NCI-H226 (cell line): ENCODE results near the gene SSR4.

Experiments
- DNase-seq: peaks from one replicate; pipeline ENCODE4 v3.0.0-alpha.2; 2015

The SSR4 gene

GRCh38 chrX:153769865-153770600 lies 24.4 kb upstream of the SSR4 start:
- DNase-seq: no peak

- DNase-seq: no peak
Observed at GRCh38 chrX:153770601-153771414, 23.7 kb upstream of the SSR4 start.

GRCh38 chrX:153771415-153772315 lies 22.8 kb upstream of the SSR4 start:
- DNase-seq: no peak

- no peak for DNase-seq
Observed at GRCh38 chrX:153772316-153773217, 21.9 kb upstream of the SSR4 start.

- DNase-seq: no peak
Observed at GRCh38 chrX:153773218-153773611, 21.3 kb upstream of the SSR4 start.

GRCh38 chrX:153773741-153774575 lies 20.5 kb upstream of the SSR4 start:
- no peak for DNase-seq

GRCh38 chrX:153774576-153775292 lies 19.7 kb upstream of the SSR4 start:
- no peak for DNase-seq

- no peak for DNase-seq
Observed at GRCh38 chrX:153775293-153776119, 19.0 kb upstream of the SSR4 start.

GRCh38 chrX:153776120-153776599 lies 18.3 kb upstream of the SSR4 start:
- no peak for DNase-seq

GRCh38 chrX:153776611-153777045 lies 17.8 kb upstream of the SSR4 start:
- no peak for DNase-seq

- DNase-seq: no peak
Observed at GRCh38 chrX:153777261-153778090, 17.0 kb upstream of the SSR4 start.

GRCh38 chrX:153778181-153778580 lies 16.3 kb upstream of the SSR4 start:
- DNase-seq: no peak

- DNase-seq: no peak
Observed at GRCh38 chrX:153778684-153779101, 15.8 kb upstream of the SSR4 start.

- DNase-seq: no peak
Observed at GRCh38 chrX:153779891-153780677, 14.4 kb upstream of the SSR4 start.

GRCh38 chrX:153780678-153781427 lies 13.6 kb upstream of the SSR4 start, which contains the start of gene SRPK3:
Gene SRPK3 (plus strand): TSS chrX:153781041. CDS start chrX:153781087, 46 bp downstream.
- DNase-seq: no peak

- no peak for DNase-seq
Observed at GRCh38 chrX:153781428-153782047, 12.9 kb upstream of the SSR4 start.
